ENCODE data around the gene PATL2.
"Not testable (repeated sequence)": the region's sequence is repeated elsewhere in the genome, so short reads cannot be mapped to it uniquely, and the experiment has no call there.

Gene PATL2

GRCh38 chr15:44719293-44719999 lies 8.3 kb upstream of the PATL2 start:
- DNase-seq (ENCODE audit: low read depth in 2 of 2) = peak in 1 of 2 donors; percentile 34

GRCh38 chr15:44718927-44719292 lies 7.8 kb upstream of the PATL2 start:
- DNase-seq (ENCODE audit: low read depth in 2 of 2) = no peak

DNA sequence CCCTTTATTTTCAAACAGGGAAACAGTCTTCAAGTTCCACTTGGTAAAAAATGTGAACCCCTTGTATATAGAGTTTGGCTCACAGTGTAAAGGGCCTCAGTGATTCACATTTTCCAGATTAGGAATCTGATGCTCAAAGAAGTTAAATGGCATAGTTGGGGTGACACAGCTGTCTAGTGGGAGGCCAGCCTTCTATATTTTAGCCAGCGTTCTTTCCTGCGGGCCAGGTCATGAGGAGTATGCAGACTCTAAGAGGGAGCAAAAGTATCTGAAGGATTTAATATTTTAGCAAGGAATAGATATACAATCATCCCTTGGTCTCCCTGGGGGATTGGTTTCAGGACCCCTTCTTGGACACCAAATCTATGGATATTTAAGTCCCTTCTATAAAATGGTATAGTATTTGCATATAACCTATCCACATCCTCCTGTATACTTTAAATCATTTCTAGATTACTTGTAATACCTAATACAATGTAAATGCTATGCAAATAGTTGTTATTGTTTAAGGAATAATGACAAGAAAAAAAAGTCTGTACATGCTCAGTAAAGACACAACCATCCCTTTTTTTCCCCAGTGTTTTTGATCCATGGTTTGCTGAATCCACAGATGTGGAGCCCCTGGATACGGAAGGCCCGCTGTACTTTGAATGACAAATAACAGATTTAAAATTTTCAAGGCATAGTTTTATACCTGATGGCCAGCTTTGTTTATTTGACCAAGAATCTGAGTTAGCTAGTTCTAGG lies 7.2 kb upstream of the PATL2 start:
- DNase-seq (ENCODE audit: low read depth in 2 of 2) = no peak

GRCh38 chr15:44716983-44717602 lies 6.0 kb upstream of the PATL2 start:
- no peak for DNase-seq (ENCODE audit: low read depth in 2 of 2)

- DNase-seq (ENCODE audit: low read depth in 2 of 2) = no peak
Observed at GRCh38 chr15:44715797-44716334, 4.7 kb upstream of the PATL2 start.

DNA sequence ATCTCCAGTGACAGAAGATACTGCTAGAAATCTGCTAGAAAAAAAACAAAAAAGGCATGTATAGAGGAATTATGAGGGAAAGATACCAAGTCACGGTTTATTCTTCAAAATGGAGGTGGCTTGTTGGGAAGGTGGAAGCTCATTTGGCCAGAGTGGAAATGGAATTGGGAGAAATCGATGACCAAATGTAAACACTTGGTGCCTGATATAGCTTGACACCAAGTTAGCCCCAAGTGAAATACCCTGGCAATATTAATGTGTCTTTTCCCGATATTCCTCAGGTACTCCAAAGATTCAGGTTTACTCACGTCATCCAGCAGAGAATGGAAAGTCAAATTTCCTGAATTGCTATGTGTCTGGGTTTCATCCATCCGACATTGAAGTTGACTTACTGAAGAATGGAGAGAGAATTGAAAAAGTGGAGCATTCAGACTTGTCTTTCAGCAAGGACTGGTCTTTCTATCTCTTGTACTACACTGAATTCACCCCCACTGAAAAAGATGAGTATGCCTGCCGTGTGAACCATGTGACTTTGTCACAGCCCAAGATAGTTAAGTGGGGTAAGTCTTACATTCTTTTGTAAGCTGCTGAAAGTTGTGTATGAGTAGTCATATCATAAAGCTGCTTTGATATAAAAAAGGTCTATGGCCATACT lies 4.1 kb upstream of the PATL2 start:
- DNase-seq (ENCODE audit: low read depth in 2 of 2) = no peak

- no peak for DNase-seq (ENCODE audit: low read depth in 2 of 2)
Observed at GRCh38 chr15:44713006-44713966, 2.2 kb upstream of the PATL2 start.

DNA sequence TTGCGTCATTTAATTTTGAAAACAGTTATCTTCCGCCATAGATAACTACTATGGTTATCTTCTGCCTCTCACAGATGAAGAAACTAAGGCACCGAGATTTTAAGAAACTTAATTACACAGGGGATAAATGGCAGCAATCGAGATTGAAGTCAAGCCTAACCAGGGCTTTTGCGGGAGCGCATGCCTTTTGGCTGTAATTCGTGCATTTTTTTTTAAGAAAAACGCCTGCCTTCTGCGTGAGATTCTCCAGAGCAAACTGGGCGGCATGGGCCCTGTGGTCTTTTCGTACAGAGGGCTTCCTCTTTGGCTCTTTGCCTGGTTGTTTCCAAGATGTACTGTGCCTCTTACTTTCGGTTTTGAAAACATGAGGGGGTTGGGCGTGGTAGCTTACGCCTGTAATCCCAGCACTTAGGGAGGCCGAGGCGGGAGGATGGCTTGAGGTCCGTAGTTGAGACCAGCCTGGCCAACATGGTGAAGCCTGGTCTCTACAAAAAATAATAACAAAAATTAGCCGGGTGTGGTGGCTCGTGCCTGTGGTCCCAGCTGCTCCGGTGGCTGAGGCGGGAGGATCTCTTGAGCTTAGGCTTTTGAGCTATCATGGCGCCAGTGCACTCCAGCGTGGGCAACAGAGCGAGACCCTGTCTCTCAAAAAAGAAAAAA lies 1.4 kb upstream of the PATL2 start:
- peak; percentile 41 to 60 for DNase-seq (ENCODE audit: low read depth in 2 of 2)

GRCh38 chr15:44711743-44712345 lies 721 bp upstream of the PATL2 start:
- DNase-seq (ENCODE audit: low read depth in 2 of 2) = peak in 1 of 2 donors; percentile 56

DNA sequence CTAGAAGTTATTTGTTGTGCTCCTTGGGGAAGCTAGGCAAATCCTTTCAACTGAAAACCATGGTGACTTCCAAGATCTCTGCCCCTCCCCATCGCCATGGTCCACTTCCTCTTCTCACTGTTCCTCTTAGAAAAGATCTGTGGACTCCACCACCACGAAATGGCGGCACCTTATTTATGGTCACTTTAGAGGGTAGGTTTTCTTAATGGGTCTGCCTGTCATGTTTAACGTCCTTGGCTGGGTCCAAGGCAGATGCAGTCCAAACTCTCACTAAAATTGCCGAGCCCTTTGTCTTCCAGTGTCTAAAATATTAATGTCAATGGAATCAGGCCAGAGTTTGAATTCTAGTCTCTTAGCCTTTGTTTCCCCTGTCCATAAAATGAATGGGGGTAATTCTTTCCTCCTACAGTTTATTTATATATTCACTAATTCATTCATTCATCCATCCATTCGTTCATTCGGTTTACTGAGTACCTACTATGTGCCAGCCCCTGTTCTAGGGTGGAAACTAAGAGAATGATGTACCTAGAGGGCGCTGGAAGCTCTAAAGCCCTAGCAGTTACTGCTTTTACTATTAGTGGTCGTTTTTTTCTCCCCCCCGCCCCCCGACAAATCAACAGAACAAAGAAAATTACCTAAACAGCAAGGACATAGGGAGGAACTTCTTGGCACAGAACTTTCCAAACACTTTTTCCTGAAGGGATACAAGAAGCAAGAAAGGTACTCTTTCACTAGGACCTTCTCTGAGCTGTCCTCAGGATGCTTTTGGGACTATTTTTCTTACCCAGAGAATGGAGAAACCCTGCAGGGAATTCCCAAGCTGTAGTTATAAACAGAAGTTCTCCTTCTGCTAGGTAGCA lies 657 bp downstream of the PATL2 start:
- DNase-seq (ENCODE audit: low read depth in 2 of 2) = no peak

DNA sequence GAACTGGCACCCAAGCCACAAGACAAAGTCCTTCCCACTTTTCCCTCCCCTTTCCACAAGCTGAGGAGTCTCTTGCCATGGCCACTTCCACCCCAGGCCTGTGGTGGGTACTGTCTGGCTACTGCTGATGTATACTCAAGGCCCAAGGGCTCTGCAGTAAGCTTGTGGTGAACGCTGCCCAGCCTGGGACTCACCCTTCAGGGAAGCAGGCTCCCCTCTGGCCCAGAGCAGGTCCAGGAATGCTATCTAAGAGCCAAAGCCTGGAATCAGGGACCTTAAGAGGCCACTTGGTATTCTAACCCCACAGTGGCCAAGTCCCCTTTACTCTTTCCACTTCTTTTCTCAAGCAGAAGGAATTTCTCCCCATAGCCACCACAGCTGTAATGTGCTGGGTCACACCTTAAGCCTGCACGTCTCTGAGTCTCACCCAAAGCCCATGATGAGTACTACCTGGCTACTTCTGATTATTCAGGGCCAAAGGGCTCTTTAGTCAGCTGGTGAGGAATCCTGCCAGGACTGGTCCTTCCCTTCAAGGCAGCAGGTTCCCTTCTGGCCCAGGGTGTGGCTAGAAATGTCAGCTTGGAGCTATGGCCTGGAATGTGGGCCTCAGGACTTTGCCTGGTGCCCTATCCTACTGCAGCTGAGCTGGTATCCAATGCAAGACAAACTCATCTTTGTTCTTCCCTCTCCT lies 4.0 kb downstream of the PATL2 start:
- DNase-seq (ENCODE audit: low read depth in 2 of 2) = no peak

DNA sequence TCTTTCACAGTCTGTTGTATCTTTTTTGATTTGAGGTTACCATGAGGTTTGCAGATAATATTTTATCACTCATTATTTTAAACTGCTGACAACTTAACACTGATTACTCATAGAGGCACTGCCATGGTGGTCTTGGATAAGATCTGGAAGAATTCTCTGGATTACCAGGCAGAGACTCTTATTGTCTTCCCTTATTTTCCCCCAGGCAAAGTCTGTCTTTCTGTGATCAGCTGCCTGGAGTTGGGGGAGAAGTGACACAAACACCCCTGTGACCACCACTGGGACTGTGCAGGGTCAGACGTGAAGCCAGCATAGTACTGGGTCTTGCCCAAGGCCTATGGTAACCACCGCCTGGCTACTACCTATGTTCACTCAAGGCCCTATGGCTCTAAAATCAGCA lies 4.7 kb downstream of the PATL2 start:
- no peak for DNase-seq (ENCODE audit: low read depth in 2 of 2)

DNA sequence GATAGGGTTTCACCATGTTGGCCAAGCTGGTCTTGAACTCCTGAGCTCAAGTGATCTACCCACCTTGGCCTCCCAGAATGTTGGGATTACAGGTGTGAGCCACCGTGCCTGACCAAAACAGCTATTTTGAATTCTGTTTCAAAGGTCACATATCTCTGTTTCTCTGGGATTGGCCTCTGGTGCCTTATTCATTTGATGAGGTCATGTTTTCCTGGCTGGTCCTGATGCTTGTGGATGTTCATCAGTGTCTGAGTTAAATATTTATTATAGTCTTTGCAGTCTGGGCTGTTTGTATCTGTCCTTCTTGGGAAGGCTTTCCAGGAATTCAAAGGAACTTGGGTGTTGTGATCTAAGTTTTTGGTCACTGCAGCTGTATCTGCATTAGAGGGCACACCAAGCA lies 5.1 kb downstream of the PATL2 start:
- DNase-seq (ENCODE audit: low read depth in 2 of 2) = no peak

- not testable (repeated sequence) for DNase-seq (ENCODE audit: low read depth in 2 of 2)
Observed at GRCh38 chr15:44700676-44701075, 10.4 kb downstream of the PATL2 start.

GRCh38 chr15:44698641-44699040 lies 12.5 kb downstream of the PATL2 start:
- DNase-seq (ENCODE audit: low read depth in 2 of 2) = no peak

GRCh38 chr15:44697014-44697413 lies 14.1 kb downstream of the PATL2 start:
- no peak for DNase-seq (ENCODE audit: low read depth in 2 of 2)

DNA sequence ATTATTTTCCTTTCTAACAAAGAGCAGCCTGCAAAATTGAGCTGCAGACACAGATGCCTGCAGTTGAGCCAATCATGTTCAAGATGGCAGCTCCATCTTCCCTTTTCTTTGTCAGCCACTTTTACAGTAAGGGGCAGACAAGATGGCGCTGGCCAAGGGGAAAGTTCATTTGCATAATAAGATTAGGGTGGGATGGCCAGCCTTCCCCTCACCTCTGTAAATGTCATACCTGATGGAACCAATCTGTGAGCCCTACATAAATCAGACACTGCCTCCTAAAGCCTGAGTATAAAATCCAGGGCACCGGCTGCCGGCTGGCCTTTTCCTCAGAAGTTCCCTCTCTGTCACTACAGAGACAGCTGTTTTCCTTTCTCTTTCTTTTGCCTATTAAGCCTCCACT lies 15.8 kb downstream of the PATL2 start:
- DNase-seq (ENCODE audit: low read depth in 2 of 2) = no peak

GRCh38 chr15:44694416-44694815 lies 16.7 kb downstream of the PATL2 start:
- DNase-seq (ENCODE audit: low read depth in 2 of 2) = no peak

GRCh38 chr15:44692659-44693058 lies 18.5 kb downstream of the PATL2 start:
- no peak for DNase-seq (ENCODE audit: low read depth in 2 of 2)
